HG03378 (cell line): Measurements from ENCODE around the gene RAPH1.

Source experiments
- ATAC-seq: cut with Tn5 transposase; IDR thresholded peaks from one replicate; pipeline ENCODE4 v1.9.1; 2021; ENCODE audit warnings: mild to moderate bottlenecking, moderate library complexity; ENCODE audit not compliant: unreplicated experiment

The RAPH1 gene

DNA sequence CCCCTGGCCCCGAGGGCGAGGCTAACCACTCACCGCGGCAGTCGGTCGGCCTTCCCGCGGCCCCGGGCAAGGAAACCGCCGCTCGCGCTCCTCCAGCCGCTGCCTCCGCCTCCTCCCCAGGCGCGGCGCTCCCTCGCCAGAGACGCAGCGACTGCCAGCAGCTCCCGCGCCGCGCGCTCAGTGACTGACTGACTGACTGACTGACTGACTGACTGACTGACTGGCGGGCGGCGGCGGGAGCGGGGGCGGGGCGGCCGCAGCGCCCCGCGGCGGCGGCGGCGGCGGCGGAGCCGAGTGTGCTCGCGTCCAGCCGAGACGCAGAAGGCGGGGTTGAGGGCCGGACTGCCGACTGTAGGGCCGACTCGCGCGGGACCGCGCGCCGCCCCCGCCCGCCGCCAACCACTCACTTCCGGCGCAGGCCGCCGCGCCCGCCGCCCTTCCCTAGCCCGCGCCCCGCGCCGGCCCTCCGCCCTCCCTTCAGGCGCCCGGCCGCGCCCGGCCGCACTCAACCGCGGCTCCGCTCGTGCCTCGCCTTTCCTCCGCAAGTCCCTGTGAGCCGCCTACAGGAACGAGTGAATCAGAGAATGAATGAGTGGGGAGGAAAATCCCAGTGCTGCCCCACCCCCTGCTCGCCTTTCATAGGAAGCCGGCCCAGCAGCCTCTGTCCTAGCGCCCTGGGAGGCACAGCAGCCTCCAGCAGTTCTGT lies at the start of gene RAPH1:
RAPH1 (minus strand) TSS at position 224 of the 706 bp plus-strand sequence. CDS start 39,948 bp downstream, outside the sequence.
- no peak for ATAC-seq

GRCh38 chr2:203584784-203585183 lies 49.7 kb upstream of the RAPH1 start:
- ATAC-seq, result no peak

GRCh38 chr2:203583701-203584100 lies 48.6 kb upstream of the RAPH1 start:
- ATAC-seq, result peak; percentile 65

- no peak for ATAC-seq
Observed at GRCh38 chr2:203583084-203583695, 48.1 kb upstream of the RAPH1 start.

DNA sequence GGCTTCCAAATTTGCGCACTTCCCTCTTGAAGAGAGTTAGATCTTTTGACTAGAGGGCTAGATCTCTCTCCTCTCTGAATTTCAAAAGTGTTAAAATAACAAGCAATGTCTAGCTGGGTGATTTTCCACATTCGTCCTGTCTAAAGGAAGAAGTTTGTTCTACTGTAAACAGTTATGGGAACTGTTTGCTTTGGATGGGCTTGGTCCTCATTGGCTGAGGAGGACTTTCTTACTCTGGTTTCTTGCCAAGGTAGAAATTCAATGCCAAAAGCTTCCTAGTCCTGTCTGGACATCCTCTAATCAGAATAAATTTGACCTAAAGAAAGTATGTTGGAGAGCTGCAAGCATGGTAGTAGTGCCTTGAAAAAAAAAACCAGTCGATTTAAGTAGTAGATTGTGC lies 47.4 kb upstream of the RAPH1 start:
- no peak for ATAC-seq

DNA sequence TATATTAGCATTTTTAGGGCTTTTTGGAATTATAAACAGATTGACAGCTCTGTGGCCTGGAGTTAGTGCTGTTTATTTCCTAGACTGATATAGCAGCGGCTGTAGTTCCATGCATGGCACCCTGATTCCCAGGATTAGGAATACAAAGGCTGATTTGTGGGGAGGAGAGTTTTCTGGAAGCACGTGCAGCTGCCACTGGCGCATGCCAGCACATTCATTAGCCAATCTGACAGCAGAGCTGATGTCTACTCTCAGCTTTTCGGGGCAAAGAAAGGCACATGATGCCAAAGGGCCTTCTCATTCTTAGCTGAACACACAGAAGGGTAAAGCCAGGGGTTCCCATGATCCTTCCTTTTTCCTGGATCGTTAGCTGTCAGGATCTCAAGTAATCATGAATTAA lies 45.7 kb upstream of the RAPH1 start:
- no peak for ATAC-seq

GRCh38 chr2:203579730-203580129 lies 44.6 kb upstream of the RAPH1 start:
- no peak for ATAC-seq

GRCh38 chr2:203578759-203579643 lies 43.9 kb upstream of the RAPH1 start:
- ATAC-seq, result peak; percentile 88

- ATAC-seq, result no peak
Observed at GRCh38 chr2:203574824-203575223, 39.7 kb upstream of the RAPH1 start.

GRCh38 chr2:203572316-203572715 lies 37.2 kb upstream of the RAPH1 start:
- no peak for ATAC-seq

DNA sequence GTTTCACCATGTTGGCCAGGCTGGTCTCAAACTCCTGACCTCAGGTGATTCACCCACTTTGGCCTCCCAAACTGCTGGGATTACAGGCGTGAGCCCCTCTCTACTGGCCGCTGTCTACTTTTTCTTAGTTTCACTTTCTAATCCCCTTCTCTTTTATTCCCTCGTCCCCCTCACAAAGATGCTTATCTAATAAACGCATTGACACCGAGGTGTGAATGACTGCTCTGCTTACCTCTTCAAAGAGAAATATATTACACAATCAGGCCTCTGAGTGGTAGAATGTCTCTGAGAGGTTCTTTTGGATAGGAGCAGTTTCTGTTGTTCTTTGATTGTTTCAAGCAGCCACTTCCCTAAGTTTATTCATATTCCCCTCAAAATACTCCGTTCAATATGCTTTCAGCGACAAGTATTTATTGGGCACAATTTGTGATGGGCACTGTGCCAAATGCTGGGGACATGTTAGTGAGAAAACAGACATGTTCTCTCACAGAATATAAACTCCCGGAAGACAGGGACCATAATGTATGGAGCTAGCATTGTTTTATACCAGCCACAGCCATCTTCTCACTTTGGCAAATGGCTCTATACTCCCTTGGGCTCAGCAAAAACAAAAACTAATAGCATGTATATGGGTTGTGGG lies 34.7 kb upstream of the RAPH1 start:
- ATAC-seq, result no peak

GRCh38 chr2:203567691-203568090 lies 32.6 kb upstream of the RAPH1 start:
- ATAC-seq, result no peak

DNA sequence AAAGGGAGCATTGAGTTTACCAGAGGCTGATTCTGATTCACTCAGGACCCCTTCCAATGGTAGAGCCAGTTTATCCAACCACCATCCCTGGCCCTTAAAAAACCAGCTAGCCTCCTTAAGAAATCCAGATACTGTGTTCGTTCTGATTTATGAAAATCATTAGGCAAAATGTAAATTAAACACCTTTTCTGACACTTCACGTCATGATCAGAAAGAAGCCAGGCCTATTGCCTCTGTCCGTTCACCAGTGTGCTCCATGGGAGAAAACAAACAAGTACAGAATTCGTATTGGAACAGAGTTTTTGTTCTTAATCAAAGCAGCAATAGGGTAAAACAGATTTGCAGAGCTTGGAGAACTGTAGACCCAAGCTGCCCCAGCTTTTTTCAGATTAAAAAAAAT lies 31.1 kb upstream of the RAPH1 start:
- no peak for ATAC-seq

- no peak for ATAC-seq
Observed at GRCh38 chr2:203565076-203565475, 30.0 kb upstream of the RAPH1 start.

GRCh38 chr2:203562268-203562667 lies 27.2 kb upstream of the RAPH1 start:
- ATAC-seq, result no peak

DNA sequence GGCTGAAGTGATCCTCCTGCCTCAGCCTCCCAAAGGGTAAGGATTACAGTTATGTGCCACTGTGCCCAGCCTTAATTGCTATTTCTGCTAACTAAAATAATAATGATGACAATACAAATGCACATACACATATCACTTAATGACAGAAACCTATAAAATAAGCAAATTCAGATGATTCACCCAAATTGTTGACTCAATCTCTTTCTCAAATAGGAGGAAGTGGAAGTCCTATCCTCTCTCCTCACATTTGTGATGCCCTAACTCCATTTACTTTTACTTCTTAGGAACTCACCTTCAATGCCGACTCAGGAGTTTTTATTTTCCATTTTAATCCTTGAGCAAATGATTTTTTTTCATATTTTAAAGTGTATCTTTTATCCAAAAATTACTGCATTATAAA lies 24.5 kb upstream of the RAPH1 start:
- ATAC-seq, result no peak

GRCh38 chr2:203553784-203554183 lies 18.7 kb upstream of the RAPH1 start:
- ATAC-seq, result no peak

DNA sequence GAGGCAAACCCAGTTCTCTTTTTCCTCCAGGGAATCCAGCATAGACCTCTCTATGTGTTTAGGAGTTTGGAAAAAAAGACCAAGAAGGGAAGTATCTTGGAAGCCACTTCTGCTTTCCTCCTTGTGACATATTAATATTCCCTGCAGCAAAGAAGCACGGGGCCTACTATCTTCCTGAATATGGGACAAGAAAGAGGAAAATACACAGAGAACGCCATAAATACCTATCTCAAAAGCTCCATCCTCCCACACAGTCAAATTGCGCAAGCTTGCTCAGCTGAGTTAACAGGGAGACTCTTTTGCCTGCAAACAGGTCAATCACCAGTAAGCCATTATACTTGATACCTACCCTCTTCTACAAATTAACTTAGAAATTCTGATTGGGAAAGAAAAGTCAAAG lies 16.7 kb upstream of the RAPH1 start:
- no peak for ATAC-seq

DNA sequence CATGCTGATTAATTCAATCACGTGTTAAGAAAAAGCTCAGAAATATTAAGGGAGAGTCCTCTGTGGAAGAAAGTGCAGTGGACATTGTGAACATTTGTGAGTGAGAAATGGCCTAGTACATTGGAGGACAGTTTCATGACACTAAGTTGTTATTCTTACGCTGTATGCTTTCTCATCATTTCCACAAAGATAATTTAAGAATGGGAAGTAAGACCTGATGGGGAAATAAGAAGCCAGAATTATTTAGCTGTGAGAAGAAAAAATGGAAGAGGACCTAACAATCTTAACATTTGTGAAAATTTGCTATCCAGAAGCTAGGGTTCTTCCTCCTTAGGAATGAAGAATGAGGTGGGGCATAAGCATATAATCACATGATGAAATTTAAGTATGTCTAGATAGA lies 15.2 kb upstream of the RAPH1 start:
- ATAC-seq, result no peak

- no peak for ATAC-seq
Observed at GRCh38 chr2:203549406-203549805, 14.3 kb upstream of the RAPH1 start.

- ATAC-seq, result no peak
Observed at GRCh38 chr2:203548887-203549286, 13.8 kb upstream of the RAPH1 start.
